HG02885 (cell line): ENCODE measurements around the gene LCLAT1.

Experiments used
- ATAC-seq: cut with Tn5 transposase; IDR thresholded peaks from one replicate; pipeline ENCODE4 v1.9.1; 2021; ENCODE audit warnings: mild to moderate bottlenecking; ENCODE audit not compliant: unreplicated experiment, poor library complexity

Gene LCLAT1

DNA sequence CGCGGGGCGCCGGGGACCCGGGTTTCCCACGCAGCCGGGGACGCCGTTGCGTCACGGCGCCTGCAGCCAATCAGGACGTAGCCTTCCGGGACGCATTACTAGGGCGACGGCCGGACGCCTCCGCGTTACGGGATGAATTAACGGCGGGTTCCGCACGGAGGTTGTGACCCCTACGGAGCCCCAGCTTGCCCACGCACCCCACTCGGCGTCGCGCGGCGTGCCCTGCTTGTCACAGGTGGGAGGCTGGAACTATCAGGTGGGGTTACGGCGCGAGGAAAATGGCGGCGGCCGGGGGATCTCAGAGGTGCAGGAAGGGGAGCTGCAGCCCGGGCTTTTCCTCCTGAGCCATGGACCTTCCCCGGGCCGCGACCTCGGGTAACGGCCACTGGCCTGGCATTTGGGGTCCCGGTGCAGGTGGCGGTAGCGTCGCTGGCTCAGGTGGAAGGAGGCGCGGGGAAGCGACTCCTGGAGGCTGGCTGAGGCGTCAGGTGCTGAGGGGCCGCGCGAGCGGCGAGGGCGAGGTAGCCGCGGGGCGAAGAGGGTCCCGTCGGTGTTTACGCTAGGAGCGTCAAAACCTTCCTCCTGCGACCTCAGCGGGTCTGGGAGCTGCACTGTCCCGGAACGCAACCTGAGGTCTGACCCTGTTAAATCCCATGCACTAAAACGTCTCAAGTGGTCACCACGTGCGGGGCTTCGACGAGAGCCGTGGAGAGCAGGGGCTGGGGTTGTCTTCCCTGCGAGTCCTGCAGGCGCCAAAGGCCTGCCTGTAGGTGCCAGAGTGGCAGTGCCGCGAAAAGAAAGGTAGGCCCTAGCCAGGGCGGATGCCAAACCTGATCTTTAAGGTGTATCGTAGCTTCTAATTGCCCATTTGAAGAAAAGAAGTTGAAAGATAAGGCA is at the start of gene LCLAT1:
LCLAT1 (plus strand) TSS at position 98 of the 897 bp plus-strand sequence. CDS start 78,345 bp downstream, outside the sequence.
- peak; percentile 96 for ATAC-seq

DNA sequence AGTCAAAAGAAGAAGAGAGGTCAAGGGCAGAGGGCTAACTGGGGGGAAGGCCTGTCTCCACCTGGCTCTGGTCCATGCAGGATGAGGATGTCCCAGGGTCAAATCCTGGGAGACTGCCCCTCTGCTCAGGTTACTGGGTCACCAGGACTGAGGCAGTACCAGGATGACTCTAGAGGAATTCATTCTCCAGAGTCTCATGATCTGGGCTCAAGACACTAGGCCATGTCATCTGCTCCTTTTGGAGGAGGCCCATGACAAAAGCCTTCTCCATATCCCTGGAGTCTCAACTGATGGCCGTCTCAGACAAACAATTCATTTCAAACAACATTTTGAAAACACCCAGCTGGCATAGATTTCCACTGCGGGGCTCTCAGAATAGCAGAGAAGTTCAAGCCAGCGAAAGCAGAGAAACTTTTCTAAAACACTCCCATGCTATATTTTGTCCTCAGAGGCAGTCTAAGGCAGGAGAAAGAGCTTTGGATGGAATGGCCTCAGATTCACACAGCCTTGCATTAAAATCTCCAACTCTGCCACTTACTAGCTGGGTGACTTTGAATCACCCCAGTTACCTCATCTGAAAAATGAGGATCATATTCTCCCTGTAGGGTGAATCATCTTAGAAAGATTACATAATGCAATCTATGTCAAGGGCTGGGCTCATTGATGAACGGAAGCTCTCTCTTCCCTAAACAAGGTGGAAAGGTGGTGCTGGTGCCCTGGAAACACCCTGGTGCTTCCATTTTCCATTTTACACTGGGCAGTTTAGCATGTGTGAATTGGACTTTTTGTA is 48.8 kb upstream of the LCLAT1 start:
- ATAC-seq, result no peak

DNA sequence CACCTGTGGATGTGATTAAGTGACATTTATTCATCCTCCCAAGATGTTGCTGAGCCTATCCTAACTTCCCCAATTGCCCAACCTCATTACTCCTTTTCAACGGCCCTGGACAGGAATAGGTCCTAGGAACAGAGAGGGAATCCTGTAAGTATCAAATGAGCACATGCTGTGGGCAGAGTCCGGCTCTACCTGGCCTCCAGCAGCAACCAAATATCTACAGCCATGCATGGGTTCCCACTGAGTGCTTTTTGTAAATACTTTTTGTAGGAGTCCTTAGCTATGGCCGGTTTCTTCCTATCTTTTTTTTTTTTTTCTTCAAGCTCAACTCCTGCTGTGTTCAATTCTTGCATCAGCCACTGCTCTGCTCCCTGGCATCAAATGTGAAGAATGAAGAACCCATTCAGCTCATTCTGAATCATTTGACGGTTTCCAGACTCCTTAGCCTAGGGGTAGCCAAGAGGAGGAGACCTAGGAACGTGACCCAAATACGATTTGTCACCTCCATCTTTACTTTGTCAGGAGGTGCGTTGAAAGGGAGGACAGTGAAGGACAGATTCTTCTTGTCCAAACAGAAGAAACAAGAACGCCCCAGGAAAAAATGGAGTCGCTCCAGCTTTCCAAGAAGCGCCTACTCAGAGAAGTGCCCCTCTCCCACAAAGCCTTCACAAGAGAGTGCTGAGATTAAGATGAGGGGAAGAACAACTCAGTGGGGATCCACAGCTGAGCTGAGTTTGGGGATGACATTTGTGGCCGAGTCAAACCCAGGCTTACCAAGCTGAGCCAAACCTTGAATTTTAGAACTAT is 46.7 kb upstream of the LCLAT1 start:
- ATAC-seq, result no peak

DNA sequence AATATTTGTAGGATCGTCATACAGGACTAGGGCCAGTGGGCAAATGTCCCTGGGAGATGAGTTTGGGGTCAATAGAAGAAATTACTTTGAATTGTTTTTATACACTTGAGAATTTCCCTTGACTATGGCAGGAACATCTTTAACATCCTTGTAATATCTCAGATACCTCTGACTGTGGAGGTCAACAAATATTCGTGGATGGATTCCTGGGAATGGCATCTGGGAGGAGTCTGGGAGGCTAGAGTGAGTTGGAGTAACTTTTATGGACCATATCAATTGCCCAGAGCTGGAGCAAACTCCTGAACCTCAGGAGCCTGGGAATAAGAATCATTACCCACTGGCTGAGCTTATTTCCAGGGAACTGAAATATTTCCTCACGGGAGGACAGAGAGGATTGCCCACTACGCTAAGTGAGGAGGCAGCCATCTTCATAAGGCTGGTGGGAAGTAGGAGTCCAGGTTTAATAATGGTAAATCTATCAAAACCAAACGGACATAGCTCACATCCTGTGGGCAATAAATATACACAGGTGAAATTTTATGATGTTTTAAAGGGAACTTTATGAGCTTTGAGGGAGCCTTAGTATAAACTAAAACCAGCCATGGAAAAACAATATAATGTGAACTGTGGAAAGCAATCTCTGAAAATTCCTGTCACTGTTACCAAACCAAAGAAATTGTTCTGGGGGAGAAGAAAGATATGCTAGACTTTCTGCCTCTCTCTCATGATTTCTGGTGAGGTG is 44.4 kb upstream of the LCLAT1 start:
- no peak for ATAC-seq

DNA sequence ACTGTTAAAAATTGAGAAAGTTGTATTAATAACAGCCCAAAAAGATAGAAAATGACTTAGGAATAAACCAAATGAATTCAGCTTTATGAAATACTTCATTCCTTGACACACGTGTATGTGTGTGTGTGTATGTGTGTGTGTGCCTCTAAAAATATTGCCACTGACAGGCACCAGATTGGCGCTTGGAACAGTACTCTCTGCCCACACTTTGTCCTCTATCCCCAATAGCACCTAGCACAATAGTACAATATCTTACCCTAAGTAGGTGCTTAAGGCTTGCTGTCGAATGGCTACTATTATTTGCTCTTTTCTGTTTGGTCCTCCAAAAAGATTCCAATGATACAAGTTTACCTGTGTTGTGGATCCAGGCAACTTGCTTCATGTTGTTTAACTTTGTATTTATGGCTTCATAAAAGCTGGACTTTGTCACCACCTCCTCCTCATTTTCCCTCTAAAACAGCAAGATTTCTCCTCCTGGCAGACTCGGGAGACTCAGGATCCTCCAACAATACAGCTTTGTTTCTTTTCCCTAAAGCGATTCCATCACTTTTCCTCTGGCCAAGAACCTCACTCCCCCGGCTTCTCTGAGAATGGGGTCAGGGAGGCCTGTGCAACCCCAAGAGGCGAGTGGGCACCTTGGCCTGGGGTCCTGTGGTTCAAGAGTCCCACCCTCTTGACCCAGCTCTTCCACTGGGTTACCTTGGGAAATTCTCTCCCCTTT is 43.3 kb upstream of the LCLAT1 start:
- no peak for ATAC-seq

DNA sequence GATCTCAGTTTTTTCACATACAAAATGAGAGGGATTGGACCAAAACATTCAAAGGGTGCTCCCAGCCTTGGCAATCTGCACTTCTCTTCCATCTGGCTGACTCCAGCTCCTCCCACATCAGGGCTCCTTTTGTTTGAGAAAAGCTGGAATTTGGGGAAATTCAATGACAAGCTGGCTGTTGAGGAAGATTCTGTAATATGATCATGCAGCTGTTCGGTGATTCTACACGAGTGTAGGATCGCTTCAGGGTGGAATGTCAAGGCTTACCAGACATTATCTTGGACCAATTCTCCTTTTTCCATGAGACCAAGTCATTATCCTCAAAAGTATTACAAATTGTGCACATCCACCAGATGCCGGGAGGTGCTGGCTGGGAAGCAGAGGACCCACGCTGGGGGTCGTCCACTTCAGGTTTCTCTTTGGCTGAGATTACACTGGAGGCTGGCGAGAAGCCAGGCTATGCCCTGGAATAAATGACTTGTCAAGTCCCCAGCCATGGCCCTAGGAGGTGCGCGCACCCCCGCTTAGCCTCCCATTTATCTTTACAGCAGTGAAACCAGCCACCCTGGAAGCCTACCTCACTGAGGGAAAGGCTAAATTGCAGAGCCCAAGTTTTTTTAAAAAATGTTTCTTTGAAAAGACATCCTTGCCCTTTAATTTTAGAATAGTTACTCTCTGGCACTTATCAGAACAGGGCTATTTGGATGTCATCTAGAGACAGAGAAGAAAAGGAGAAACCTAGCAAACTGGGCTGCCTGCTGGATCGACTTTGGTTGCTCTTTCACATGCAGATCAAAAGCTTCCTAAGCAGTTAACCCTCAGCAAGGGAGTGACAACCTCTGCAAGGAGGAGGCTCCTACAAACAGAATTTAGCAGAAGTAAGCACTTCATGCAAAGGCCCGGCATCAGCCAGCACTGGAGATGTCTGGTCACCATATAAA is 42.5 kb upstream of the LCLAT1 start:
- no peak for ATAC-seq

DNA sequence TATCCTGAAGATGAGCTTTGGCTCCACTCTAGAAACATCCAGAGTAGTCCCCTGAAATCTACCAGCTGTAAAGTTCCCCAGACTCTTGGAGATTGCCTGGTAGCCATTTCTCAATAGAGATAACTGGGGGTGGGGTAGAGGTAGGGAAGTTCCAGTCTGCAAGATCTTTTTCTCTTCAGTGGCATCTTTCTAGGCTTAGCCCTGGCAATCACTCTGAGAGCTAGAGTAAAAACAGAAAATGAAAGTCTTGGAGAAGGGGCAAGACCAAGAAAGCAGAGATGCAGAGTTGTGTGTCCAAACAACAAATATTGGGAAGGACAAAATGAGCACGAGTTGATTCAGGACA is 41.8 kb upstream of the LCLAT1 start:
- ATAC-seq, result no peak

DNA sequence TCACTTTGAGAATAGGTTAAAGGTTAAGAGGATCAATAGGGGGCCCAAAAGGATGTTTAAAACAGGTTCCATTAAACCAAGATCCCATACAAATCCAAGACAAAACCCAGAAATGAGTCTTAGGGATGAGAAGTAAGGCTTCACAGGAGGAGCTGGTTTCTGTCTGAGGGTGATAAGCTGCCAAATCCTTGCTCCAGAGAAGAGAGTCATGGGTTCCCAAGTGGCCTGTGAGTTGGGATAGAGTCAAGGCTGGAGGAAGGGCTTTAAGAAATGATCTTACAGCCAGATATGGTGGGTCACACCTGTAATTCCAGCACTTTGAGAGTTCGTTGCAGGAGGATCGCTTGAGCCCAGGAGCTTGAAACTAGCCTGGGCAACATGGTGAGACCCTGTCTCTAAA is 40.2 kb upstream of the LCLAT1 start:
- ATAC-seq, result no peak

DNA sequence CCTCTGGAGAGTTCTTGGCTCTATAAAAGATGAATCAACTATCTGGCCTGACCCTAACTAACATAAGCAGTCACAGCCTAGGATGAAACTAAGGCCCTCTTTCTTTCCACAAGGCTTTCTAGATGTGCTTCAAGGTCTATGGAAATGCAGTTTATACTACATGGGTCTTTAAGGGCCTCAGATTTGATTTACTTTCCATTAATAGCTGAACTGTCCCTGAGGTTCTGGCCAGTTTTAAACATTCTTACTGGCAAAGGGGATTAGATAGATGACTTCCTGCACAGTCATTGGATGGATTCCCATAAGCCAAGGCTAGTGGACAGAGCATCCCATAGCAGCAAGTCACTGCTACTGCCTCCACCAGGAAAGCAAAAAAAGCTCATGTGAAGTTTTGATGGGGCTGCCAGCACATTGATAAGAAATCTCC is 38.1 kb upstream of the LCLAT1 start:
- no peak for ATAC-seq

DNA sequence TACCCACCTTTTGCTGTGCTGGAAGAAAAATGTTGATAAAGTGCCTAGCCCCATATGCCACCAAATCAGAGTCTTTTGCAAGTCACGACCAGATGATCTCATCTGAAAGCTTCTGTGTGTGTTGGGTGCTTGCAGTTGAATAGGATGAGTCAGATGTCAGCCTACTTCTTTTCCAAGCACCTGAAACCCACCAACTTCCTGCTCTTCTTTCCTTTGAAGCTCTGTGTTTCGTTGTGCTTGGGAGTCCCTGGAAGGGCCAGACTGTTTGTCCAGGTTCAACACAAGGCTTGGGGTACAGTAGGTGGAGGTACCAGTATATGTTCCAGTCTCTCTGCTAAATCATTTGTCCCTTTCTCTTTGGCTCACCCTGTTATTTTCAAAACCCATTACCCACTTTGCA is 36.8 kb upstream of the LCLAT1 start:
- no peak for ATAC-seq

DNA sequence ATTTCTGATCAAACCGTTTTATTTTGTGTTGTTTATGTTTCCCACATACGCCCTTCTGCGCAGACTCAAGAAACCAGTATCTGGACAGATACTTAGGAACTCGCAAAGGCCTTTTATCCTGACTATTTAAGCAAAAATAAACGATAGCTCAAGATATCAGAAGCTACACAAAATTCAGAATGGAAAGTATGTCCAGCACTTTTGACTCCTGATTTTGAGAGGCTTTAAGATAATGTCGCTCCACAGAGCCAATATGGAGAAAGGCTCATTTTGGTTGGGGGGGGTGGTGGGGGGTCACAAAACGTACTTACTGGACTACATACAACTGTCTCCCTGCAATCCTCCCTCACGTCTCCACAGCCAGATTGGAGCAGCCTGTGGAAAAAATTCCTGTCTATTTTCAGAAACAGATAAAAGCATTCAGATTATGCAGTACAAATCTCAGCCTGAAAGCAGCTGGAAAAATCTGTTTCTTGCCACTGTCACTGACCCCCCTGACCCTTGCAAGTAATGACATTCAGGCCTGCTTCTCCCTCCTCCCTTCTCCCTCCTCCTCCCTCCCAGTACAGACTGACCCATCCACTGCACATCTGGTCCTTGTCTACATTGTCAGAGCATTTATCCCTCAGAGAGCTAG is 34.9 kb upstream of the LCLAT1 start:
- ATAC-seq, result no peak

DNA sequence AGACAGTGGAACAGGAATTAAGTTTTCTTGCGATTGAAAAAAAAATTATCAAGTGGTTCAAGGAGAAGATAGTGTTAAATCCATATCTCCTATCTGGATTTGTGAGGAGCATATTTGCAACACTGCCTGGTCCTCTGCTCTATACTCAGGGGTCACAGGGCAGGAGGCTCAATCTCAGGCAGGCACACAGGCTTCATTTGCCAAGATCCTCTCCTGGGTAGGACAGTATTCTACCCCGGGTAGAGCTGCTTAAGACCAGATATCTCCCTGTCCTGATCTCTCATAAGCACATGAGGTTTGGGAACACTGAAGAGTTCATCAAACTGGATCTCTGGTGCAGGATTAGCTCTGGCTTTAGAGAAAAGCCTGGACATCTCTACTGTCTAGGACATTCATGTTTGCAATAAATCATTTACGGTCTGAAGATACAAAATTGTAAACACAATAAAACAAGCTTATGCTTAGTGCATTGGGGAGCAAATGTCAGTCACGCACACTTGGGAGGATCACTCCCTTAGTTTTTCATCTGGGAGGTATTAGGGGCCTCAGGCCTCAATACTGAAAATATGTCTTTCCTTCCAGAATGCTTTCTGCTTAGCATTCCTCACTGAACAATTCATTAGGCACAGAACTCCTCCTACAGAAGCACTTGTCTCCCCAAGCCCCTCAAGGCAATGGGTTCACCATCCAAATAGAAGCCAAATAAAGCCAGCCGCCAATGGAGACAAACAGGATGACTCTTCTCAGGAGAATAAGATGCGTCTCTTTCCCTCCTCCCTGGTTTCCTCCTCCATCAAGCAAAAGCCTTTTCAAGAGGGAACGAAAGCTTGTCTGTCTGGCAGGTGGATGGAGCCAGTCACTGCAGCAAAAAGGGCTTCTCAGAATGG is 34.1 kb upstream of the LCLAT1 start:
- no peak for ATAC-seq

DNA sequence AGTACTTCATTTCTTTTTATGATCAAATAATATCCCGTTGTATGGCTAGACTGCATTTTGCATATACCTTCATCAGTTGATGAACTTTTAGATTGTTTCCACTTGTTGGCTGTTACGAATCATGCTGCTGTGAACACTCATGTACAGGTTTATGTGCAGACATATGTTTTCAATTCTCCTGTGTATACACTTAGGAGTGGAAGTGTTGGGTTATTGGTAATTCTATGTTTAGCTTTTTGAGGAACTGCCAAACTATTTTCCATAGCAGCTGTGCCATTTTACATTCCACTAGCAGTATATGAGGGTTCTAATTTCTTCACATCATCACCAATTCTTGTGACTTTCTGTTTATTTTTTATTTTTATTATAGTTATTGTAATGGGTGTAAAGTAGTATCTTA is 32.1 kb upstream of the LCLAT1 start:
- ATAC-seq, result no peak

DNA sequence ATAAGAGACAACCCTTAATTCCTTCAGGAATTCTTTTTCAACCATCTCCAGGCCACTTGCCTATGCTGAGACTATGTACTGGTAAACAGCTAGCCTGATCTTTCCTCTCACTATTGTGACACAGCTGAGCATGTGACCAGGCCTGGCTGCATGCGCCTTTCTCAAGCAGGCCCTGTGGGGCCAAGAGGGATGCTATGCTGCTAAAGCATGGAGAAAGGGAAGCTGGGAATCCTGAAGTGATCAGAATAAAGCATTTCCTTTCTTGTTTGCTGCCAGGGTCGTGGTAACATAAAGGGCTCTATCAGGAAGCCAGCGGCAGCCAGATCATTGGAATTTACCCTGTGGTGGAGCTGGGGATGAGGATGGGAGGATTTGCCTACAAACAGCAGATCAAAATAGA is 29.8 kb upstream of the LCLAT1 start:
- ATAC-seq, result no peak

DNA sequence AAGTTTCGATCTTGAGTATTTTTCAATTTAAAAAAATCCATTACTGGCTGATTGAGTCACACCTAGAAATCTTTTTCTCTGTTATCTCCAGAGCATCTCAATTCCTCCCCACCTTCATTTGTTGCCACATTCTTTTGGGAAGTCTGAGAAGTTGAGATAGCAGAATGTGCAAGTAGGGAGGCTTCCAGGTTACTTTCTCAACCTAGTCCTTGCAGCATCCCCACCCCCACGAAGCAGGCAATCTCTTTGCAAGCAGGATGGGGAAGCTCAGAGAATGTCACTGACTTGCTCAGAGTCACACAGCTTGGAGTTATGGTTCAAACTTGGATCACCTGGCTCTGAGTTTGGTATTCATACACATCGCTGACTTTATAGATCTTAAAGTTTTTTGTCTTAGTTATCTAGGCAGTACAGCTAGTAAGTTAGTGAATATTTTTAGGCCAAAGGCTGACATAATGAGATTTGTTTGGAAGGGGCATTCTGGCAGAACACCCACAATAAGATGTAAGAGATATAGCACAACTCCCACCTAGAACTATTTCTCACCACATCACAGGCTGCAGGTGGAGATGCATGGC is 25.9 kb upstream of the LCLAT1 start:
- ATAC-seq, result no peak

DNA sequence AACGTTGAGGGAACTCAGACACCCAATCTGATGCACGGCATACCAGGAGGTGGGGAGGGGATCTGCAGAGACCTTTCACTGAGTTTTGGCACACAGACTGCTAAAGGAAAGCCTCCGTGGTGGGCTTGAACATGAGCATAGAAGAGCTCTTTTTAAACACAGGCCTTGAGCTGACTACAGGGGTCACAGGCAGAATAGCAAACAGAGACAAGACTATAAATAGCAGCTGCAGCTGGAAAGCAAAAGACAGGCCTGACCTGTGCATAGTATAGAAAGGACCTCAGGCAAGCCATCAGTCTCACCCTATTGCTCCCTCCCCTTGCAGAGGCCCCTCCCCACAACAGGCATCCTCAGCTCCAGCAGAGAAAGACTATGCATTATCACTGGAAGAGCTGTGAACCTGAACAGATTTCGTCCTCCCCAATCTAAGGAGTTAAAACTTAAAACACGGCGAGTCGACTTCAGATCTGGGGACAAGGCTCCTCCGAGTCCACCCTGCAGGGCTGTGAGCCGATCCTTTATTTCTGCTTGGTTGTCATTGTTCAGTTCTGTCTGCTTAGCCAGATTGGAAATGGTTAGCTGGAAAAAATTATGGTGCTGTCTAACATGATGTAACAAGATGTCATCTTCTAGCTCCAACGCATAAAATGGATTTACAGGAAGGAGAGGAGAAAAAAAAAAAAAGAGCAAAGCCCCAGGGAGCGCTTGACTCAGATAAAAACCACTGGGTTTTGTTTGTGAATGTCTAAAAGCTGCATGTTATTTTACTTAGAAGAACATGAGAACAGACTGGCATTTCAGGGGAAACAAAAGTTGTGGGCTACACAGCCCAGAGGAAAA is 25.2 kb upstream of the LCLAT1 start:
- peak; percentile 16 for ATAC-seq
